C4-2B (cell line): ENCODE results near the gene DMAP1.

Source experiments
- ZFX ChIP-seq: fragments of 450-650 bp; IDR thresholded peaks from 2 replicates; pipeline ENCODE4 v1.6.1; 2017
- TF ChIP-seq, protein P1 (sequence below): fragments of 450-650 bp; conservative IDR thresholded peaks from 2 replicates; pipeline ENCODE4 v1.5.1; 2017; ENCODE audit warnings: mild to moderate bottlenecking

- TF ChIP-seq, protein P1, sequence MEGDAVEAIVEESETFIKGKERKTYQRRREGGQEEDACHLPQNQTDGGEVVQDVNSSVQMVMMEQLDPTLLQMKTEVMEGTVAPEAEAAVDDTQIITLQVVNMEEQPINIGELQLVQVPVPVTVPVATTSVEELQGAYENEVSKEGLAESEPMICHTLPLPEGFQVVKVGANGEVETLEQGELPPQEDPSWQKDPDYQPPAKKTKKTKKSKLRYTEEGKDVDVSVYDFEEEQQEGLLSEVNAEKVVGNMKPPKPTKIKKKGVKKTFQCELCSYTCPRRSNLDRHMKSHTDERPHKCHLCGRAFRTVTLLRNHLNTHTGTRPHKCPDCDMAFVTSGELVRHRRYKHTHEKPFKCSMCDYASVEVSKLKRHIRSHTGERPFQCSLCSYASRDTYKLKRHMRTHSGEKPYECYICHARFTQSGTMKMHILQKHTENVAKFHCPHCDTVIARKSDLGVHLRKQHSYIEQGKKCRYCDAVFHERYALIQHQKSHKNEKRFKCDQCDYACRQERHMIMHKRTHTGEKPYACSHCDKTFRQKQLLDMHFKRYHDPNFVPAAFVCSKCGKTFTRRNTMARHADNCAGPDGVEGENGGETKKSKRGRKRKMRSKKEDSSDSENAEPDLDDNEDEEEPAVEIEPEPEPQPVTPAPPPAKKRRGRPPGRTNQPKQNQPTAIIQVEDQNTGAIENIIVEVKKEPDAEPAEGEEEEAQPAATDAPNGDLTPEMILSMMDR: no peak
- no peak for TF ChIP-seq ZFX
These were observed 13.9 kb downstream of the DMAP1 start for GRCh38 chr1:44227211-44227610.
